SK-N-MC (cell line): ENCODE results near the gene NR3C1.

Source experiments
- EZH2 ChIP-seq: fragments of 200-600 bp; sonication (generic); IDR thresholded peaks from one replicate; pipeline ENCODE4 v1.6.1; 2017; ENCODE audit warnings: antibody characterized with exemption
- POLR2AphosphoS5 ChIP-seq: IDR thresholded peaks from 2 replicates; pipeline ENCODE4 v1.6.1; 2012; ENCODE audit warnings: mild to moderate bottlenecking, low read depth, low read length, borderline replicate concordance

DNA sequence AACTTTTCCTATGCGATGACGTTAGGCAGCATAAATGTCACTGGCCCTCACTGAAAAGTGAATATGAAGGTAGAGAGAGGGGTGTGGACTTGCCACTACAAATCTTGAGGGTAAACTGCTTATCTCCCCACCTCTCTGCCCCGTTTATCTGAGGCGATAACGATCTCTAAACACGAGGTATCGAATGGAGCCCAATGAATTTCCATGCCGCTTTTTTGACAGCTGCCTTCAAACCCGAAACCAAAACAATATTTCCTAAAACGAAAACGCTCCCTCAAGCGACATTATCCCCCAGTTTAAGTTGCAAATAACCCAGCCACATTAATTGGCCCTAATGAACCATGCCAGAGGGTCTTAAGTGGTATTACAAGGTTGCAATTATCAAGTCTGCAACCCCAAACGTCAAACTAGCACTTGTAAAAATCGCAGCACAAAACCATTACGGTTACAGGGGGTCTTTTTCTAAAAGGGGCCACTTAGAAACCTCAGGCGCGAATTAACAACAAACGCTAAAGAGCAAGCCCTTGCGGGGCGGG, 1.4 kb downstream of the NR3C1 start:
- TF ChIP-seq POLR2AphosphoS5 (no peak), EZH2 (no peak)
